Nephron progenitor cell (in vitro differentiated cells): ENCODE results near the gene CBX1.
A peak's percentile ranks its signal among the peaks of the same experiment; 100 is the strongest.

Experiments used
- DNase-seq: peaks from one replicate; pipeline ENCODE4 v3.0.0; 2021
- H3K27ac Mint-ChIP-seq: 2 replicates; pipeline ENCODE4 v1.8.0; 2021; ENCODE audit warnings: mild to moderate bottlenecking, moderate library complexity, mixed read lengths
- H3K27me3 Mint-ChIP-seq: 2 replicates; pipeline ENCODE4 v1.8.0; 2021; ENCODE audit warnings: mild to moderate bottlenecking, low read depth, mixed read lengths; ENCODE audit not compliant: poor library complexity
- H3K36me3 Mint-ChIP-seq: 2 replicates; pipeline ENCODE4 v1.8.0; 2021; ENCODE audit warnings: low read depth, mixed read lengths
- H3K4me1 Mint-ChIP-seq: 2 replicates; pipeline ENCODE4 v1.8.0; 2021; ENCODE audit warnings: mixed read lengths
- H3K4me3 Mint-ChIP-seq: 2 replicates; pipeline ENCODE4 v1.8.0; 2021; ENCODE audit warnings: mild to moderate bottlenecking, moderate library complexity, mixed read lengths
- H3K9me3 Mint-ChIP-seq: 2 replicates; pipeline ENCODE4 v1.8.0; 2021; ENCODE audit warnings: mild to moderate bottlenecking, moderate library complexity, mixed read lengths
- TF ChIP-seq, protein P1 (sequence below): fragments of 200-600 bp; sonication (generic); IDR thresholded peaks from 2 replicates; pipeline ENCODE4 v1.5.0; 2021; ENCODE audit warnings: antibody characterized with exemption

Gene CBX1

DNA sequence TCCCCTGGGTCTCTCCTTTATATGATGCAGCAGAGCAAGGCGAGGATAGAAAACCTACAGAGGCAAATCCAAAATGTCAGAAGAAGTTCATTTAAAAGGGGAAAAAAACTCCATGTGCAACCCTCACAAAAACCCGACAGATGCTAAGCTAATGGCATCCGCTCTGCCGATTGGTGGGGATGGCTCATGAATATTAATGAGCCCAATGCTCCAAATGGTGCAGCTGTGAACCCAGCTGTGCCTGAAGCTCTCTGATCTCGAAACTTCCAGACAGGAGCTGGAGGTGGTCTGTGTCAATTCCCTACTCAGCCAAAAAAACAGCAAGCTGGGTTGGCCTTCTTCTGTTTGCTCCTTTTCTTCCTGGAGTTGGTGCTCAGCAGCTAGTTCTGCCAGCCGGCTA, 21.8 kb upstream of the CBX1 start:
- TF ChIP-seq, protein P1, sequence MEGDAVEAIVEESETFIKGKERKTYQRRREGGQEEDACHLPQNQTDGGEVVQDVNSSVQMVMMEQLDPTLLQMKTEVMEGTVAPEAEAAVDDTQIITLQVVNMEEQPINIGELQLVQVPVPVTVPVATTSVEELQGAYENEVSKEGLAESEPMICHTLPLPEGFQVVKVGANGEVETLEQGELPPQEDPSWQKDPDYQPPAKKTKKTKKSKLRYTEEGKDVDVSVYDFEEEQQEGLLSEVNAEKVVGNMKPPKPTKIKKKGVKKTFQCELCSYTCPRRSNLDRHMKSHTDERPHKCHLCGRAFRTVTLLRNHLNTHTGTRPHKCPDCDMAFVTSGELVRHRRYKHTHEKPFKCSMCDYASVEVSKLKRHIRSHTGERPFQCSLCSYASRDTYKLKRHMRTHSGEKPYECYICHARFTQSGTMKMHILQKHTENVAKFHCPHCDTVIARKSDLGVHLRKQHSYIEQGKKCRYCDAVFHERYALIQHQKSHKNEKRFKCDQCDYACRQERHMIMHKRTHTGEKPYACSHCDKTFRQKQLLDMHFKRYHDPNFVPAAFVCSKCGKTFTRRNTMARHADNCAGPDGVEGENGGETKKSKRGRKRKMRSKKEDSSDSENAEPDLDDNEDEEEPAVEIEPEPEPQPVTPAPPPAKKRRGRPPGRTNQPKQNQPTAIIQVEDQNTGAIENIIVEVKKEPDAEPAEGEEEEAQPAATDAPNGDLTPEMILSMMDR: no peak
- Mint-ChIP-seq H3K4me3 (peak overlapping the region; percentile 35), H3K4me1 (peaks cover 66% of the 10 kb centered on the region), H3K36me3 (peaks cover 34% of the 10 kb centered on the region), H3K27ac (no peak overlapping the region), H3K27me3 (no peaks in the 10 kb centered on the region), H3K9me3 (no peaks in the 10 kb centered on the region)
- no peak for DNase-seq

DNA sequence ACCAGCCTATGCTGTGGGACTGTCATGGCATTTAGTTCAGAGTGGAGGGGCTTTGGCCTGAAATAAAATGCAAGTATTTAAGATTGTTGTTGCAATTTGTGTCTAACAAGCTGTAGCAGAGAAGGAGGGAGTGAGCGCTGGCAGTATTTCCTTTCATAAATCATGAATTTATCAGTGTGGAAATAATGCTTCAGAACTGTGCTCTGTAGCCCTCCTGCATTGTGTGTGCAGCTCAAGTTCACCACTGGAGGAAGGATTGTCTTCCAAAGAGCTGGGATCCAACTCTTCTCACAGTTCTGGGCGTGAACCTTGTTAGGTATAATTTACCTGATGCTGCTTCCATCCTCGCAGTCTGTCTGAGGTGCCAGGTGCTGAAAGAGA, 21.4 kb upstream of the CBX1 start:
- Mint-ChIP-seq H3K4me1 (peaks cover 62% of the 10 kb centered on the region), H3K4me3 (peak overlapping the region; percentile 35), H3K9me3 (no peaks in the 10 kb centered on the region), H3K27ac (peak overlapping the region; percentile 20), H3K36me3 (peaks cover 38% of the 10 kb centered on the region), H3K27me3 (no peaks in the 10 kb centered on the region)
- DNase-seq: no peak
- TF ChIP-seq, protein P1: no peak

DNA sequence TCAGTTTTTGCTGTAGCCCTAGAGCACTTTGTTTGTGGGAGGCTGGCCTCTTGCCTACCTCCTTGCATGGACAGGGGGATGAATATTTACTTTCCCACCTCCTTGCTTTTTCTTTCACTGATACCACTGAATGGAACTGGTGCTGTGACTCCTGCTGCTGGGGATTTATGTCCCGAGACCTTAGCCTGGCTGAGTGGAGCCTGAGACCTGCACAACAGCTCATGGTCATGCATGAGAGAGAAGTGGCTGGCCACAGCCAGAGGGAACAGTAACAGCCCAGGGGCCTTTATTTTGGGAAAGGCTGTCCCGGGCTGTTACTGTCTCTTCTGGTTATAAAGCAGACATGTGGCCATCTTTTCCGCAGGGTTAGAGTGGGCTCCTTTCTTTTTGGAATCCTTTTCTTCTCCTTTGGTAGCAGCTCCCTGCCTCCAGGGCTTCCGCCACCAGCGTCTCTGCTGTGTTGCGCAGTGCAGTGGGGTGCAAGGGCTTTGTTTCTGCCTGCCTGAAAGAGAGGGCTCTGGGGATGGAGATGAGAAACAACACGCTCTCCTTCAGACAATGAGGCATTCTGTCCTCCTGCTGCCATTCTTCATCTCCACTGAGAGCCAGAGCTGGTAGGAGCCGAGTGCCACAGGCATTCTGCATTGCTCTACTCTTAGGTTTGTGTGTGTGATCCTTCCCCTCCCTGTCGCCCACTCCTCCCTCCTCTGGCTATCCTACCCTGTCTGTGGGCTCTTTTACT, 20.8 kb upstream of the CBX1 start:
- peak overlapping the region; percentile 49 for H3K4me3 Mint-ChIP-seq
- TF ChIP-seq, protein P1: no peak
- peaks cover 40% of the 10 kb centered on the region for H3K36me3 Mint-ChIP-seq
- H3K9me3 Mint-ChIP-seq: no peaks in the 10 kb centered on the region
- H3K27me3 Mint-ChIP-seq: no peaks in the 10 kb centered on the region
- DNase-seq: peak; percentile 37
- H3K4me1 Mint-ChIP-seq: peaks cover 58% of the 10 kb centered on the region
- peak overlapping the region; percentile 82 for H3K27ac Mint-ChIP-seq

DNA sequence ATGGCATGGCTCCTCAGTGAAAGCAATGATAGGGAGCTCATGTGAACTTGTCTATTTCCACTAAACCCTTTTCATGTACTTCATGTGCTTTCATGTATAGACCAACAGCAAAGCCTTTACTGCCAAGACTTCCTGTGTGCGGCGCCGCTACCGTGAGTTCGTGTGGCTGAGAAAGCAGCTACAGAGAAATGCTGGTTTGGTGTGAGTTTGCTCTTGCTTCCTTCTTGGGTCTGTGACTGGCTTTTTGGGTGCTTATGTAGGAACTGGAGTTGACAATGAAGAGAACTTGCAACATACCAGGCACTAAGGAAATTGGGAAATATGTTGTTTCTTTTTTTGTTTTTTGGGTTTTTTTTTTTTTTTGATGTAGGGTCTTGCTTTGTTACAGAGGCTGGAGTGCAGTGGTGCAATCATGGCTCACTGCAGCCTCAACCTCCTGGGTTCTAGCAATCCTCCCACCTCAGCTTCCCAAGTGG, 12.0 kb upstream of the CBX1 start:
- H3K9me3 Mint-ChIP-seq: no peaks in the 10 kb centered on the region
- no peak overlapping the region for H3K4me3 Mint-ChIP-seq
- H3K36me3 Mint-ChIP-seq: peaks cover 38% of the 10 kb centered on the region
- H3K27ac Mint-ChIP-seq: peak overlapping the region; percentile 64
- H3K27me3 Mint-ChIP-seq: peaks cover 3% of the 10 kb centered on the region
- DNase-seq: no peak
- TF ChIP-seq, protein P1: no peak
- peaks cover 26% of the 10 kb centered on the region for H3K4me1 Mint-ChIP-seq

DNA sequence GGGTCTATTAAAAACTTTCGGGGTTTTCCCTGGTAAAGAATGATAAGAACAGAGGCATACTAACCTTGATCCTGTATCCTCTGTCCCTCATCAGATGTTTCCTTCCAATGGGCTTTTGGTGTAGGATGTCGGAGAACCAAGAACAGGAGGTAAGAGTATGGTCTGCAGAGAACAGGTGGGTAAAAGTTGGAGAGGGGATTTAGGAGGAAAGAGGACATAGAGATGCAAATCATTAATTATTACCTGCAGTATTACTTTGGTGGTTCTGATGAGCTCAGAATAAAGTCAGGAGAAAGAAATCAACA, 10.6 kb upstream of the CBX1 start:
- peaks cover 3% of the 10 kb centered on the region for H3K27me3 Mint-ChIP-seq
- H3K9me3 Mint-ChIP-seq: no peaks in the 10 kb centered on the region
- TF ChIP-seq, protein P1: no peak
- no peak for DNase-seq
- peaks cover 33% of the 10 kb centered on the region for H3K4me1 Mint-ChIP-seq
- peaks cover 31% of the 10 kb centered on the region for H3K36me3 Mint-ChIP-seq
- H3K4me3 Mint-ChIP-seq: no peak overlapping the region
- H3K27ac Mint-ChIP-seq: no peak overlapping the region

DNA sequence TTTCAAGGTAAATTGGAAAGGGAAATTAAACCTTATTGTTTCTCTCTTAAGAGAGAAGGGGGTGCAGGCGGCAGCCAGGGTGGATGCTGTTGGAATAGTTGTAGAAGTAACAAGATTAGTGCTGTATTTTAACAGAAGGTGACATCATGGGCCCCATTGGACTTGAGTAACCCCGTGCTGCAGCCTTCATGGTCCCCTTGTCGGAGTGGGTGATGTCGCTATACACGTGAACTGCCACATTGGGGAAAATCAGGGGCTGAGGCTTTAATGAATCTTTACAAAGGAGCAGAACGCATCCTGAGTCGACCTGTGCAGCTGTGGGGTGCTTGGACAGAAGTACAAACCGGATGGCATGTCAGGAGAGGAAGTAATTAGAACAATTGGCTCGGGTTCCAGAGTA, 9.5 kb upstream of the CBX1 start:
- H3K4me3 Mint-ChIP-seq: no peak overlapping the region

More for the DNA sequence above, 9.5 kb upstream of the CBX1 start:
- H3K27me3 Mint-ChIP-seq: peaks cover 3% of the 10 kb centered on the region
- H3K4me1 Mint-ChIP-seq: peaks cover 33% of the 10 kb centered on the region
- H3K9me3 Mint-ChIP-seq: no peaks in the 10 kb centered on the region
- H3K36me3 Mint-ChIP-seq: peaks cover 23% of the 10 kb centered on the region
- no peak for DNase-seq
- peak overlapping the region; percentile 71 for H3K27ac Mint-ChIP-seq
- TF ChIP-seq, protein P1: no peak
